ENCODE data around the gene KCNQ1. TPM values are rescaled to one million over a fixed set of nuclear protein-coding genes. Genes with fewer than 3 reads are reported as not detected.

The KCNQ1 gene
- polyA plus RNA-seq, 1 of the 3 experiments (the other 2 are of a cell fraction), result 0.05 TPM

- H3K9ac ChIP-seq, result no peak overlapping the region
- no peak overlapping the region for H2AFZ ChIP-seq (ENCODE audit: low read depth)
- peaks cover 25% of the 10 kb centered on the region; the same call in 1 of the 2 replicates for H3K79me2 ChIP-seq (ENCODE audit: insufficient read depth)
- peaks cover 0 to 39% of the 10 kb centered on the region in 2 experiments; a peak in 1 of 4 replicates for H3K4me1 ChIP-seq (ENCODE audit: control insufficient read depth in 1 of 2, insufficient read depth in 2 of 2, low read depth in 1 of 2, low read length in 1 of 2)
- peaks cover 59% of the 10 kb centered on the region for H4K20me1 ChIP-seq (ENCODE audit: insufficient read depth)
- no peak for TF ChIP-seq FOXM1 (IDR thresholded peaks at IDR 0.05; ENCODE audit: low read depth)
- TF ChIP-seq POLR2AphosphoS5 (IDR thresholded peaks at IDR 0.05; ENCODE audit: low read depth, low read length), result no peak
- no peak for TF ChIP-seq PBX3 (IDR thresholded peaks at IDR 0.05)
- TF ChIP-seq CHD2 (IDR thresholded peaks at IDR 0.05; ENCODE audit: low read length, partially characterized antibody), result no peak
- TF ChIP-seq SIN3A (IDR thresholded peaks at IDR 0.05; ENCODE audit: borderline replicate concordance, low read depth, low read length), result no peak
- no peak for TF ChIP-seq RAD21 (IDR thresholded peaks at IDR 0.05; ENCODE audit: low read length)
- no peak for TF ChIP-seq YY1 (IDR thresholded peaks at IDR 0.05; ENCODE audit: low read depth)
- TF ChIP-seq EP300 (IDR thresholded peaks at IDR 0.05; ENCODE audit: borderline replicate concordance in 1 of 2, low read depth in 1 of 2, low read length in 1 of 2), result no peak
- TF ChIP-seq SMC3 (IDR thresholded peaks at IDR 0.05; ENCODE audit: low read depth, low read length), result no peak
- no peak for TF ChIP-seq FOSL2 (IDR thresholded peaks at IDR 0.05; ENCODE audit: borderline replicate concordance, low read depth)
- TF ChIP-seq TAF1 (IDR thresholded peaks at IDR 0.05; ENCODE audit: borderline replicate concordance, low read depth, low read length), result no peak
- no peak for TF ChIP-seq RFX5 (IDR thresholded peaks at IDR 0.05; ENCODE audit: low read length)
- no peak for TF ChIP-seq ZBTB33 (IDR thresholded peaks at IDR 0.05; ENCODE audit: borderline replicate concordance, low read depth)
- TF ChIP-seq MAX (IDR thresholded peaks at IDR 0.05; ENCODE audit: low read depth), result no peak
- no peak for TF ChIP-seq MEF2A (IDR thresholded peaks at IDR 0.05; ENCODE audit: borderline replicate concordance, low read depth)
- no peak for TF ChIP-seq TCF12 (IDR thresholded peaks at IDR 0.05)
- no peak for TF ChIP-seq GABPA (IDR thresholded peaks at IDR 0.05; ENCODE audit: low read depth)
- TF ChIP-seq EZH2phosphoT487 (IDR thresholded peaks at IDR 0.05; ENCODE audit: borderline replicate concordance, low read depth), result no peak
- no peak for TF ChIP-seq ELF1 (IDR thresholded peaks at IDR 0.05)
- no peak for TF ChIP-seq REST (IDR thresholded peaks at IDR 0.05; ENCODE audit: low read depth, low read length)
- WGBS (ENCODE audit: low lambda C conversion rate), result 73% methylated on average over 4 of the region's 13 CpGs
- no peaks in the 10 kb centered on the region for H3F3A ChIP-seq (replicated peaks; ENCODE audit: insufficient read depth)
- no peak for DNase-seq
- H3K4me3 ChIP-seq (ENCODE audit: low read depth in 2 of 2, low read length in 1 of 2), result no peak overlapping the region
- no peaks in the 10 kb centered on the region for H3K27me3 ChIP-seq (ENCODE audit: insufficient read depth)
- ChIA-PET POLR2A (no interaction called here), CTCF (interaction anchor here (0.8 to 9.0 kb wide), 3 partner anchors 153 to 199 kb away, joined by 3 to 52 read pairs (median 3); partner anchors contain the start of gene CDKN1C)
- H3K27ac ChIP-seq (ENCODE audit: low read depth in 2 of 2, low read length in 1 of 2), result no peak overlapping the region
- no peaks in the 10 kb centered on the region for H3K9me2 ChIP-seq
- H3K36me3 ChIP-seq (replicated peaks in 1 of 2; ENCODE audit: control insufficient read depth in 1 of 2, insufficient read depth in 2 of 2, low read length in 1 of 2), result no peaks in the 10 kb centered on the region
- no peaks in the 10 kb centered on the region for H3K9me3 ChIP-seq
- no peak overlapping the region for H3K4me2 ChIP-seq
Measured at GRCh38 chr11:2685566-2686359, 241.0 kb downstream of the KCNQ1 start.

All from SK-N-SH (cell line).